ENCODE data around the gene GADD45B. TPM values are rescaled to one million over a fixed set of nuclear protein-coding genes. Genes with fewer than 3 reads are reported as not detected.

The GADD45B gene
- total RNA-seq, 2 donors from 2014 or later = 233 to 784 TPM

DNA sequence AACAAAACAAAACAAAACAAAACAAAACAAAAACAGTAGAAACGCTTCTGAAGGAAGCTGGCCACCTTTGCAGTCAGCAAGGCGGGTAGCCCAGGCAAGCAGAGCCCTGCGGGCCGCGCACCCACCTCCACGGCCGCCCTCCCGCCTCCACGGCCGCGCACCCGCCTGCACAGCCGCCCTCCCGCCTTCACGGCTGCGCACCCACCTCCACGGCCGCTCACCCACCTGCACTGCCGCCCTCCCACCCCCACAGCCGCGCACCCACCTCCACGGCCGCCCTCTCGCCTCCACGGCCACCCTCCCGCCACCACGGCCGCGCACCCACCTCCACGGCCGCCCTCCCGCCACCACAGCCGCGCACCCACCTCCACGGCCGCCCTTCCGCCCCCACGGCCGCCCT is 39.5 kb upstream of the GADD45B start:
- Mint-ChIP-seq H3K27me3 (no peaks in the 10 kb centered on the region), H3K4me3 (no peak overlapping the region), H3K36me3 (peaks cover 6% of the 10 kb centered on the region), H3K9me3 (no peaks in the 10 kb centered on the region), H3K4me1 (ENCODE audit: low read depth in 2 of 2) (peaks cover 5 to 6% of the 10 kb centered on the region in 2 donors), H3K27ac (no peak overlapping the region)
- ATAC-seq (no peak), DNase-seq (ENCODE audit: low spot score) (no peak)

DNA sequence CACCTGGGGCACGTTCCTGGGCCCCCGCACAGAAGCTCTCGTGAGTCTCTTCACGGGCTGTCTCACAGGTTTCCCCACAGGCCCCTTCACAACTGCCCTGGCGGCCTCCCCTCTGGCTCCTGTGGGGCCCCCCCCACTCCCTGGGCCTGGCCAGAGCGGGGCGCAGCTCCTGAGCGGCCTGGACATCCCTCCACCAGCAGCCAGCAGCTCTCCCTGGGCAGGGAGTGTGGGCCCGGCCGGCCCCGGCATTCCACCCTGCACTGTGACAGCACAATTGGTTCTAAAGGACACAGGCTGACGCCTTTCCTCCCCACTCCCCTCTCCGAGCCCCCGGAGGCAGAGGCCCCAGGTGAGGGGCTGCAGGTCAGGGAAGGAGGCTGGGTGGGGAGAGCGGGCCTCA is 39.0 kb upstream of the GADD45B start:
- Mint-ChIP-seq H3K27ac (no peak overlapping the region), H3K27me3 (no peaks in the 10 kb centered on the region), H3K4me1 (ENCODE audit: low read depth in 2 of 2) (peaks cover 5 to 6% of the 10 kb centered on the region in 2 donors), H3K9me3 (no peaks in the 10 kb centered on the region), H3K4me3 (no peak overlapping the region), H3K36me3 (peaks cover 6% of the 10 kb centered on the region)
- ATAC-seq = no peak
- DNase-seq (ENCODE audit: low spot score) = no peak

DNA sequence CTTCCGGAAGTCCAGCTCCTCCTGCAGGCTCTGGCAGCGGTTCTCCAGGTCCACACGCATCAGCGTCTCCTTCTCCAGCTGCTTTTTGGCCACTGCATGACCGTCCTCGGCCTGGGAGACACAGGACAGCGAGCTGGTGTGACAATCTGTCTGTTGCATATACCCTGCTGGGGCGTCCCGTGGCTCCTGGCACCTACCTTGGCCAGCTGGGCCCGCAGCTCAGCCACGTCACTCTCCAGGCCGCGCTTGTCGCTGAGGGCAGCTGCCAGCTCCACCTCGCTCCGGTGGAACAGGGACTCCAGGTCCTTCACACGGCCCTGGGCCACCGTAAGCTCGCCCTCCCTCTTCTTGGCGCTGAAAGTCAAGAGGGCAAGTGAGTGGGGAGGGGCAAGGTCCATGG is 37.7 kb upstream of the GADD45B start:
- H3K9me3 Mint-ChIP-seq = no peaks in the 10 kb centered on the region
- DNase-seq (ENCODE audit: low spot score) (no peak), ATAC-seq (no peak)
- H3K27ac Mint-ChIP-seq = no peak overlapping the region
- no peaks in the 10 kb centered on the region for H3K27me3 Mint-ChIP-seq
- H3K4me3 Mint-ChIP-seq = no peak overlapping the region
- peaks cover 5 to 6% of the 10 kb centered on the region in 2 donors for H3K4me1 Mint-ChIP-seq (ENCODE audit: low read depth in 2 of 2)
- H3K36me3 Mint-ChIP-seq = peaks cover 6% of the 10 kb centered on the region

DNA sequence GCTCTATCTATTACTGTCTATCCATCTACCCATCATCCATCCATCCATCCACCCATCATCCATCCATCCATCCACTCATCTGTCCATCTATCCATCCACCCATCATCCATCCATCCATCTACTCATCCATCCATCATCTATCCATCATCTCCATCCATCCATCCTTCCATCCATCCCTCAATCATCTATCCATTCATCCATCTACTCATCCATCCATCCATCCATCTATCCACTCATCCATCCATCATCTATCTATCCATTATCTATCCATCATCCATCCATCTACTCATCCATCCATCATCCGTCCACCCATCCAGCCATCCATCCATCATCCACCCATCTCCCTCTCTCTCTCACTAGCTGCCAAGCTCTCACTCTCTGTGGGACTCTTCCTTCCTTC is 35.4 kb upstream of the GADD45B start:
- H3K4me3 Mint-ChIP-seq = no peak overlapping the region
- H3K9me3 Mint-ChIP-seq = no peaks in the 10 kb centered on the region
- peaks cover 6% of the 10 kb centered on the region for H3K36me3 Mint-ChIP-seq
- H3K27me3 Mint-ChIP-seq = no peaks in the 10 kb centered on the region
- no peak overlapping the region for H3K27ac Mint-ChIP-seq
- H3K4me1 Mint-ChIP-seq (ENCODE audit: low read depth in 2 of 2) = peaks cover 6 to 8% of the 10 kb centered on the region in 2 donors
- DNase-seq (ENCODE audit: low spot score) = no peak
- no peak for ATAC-seq

DNA sequence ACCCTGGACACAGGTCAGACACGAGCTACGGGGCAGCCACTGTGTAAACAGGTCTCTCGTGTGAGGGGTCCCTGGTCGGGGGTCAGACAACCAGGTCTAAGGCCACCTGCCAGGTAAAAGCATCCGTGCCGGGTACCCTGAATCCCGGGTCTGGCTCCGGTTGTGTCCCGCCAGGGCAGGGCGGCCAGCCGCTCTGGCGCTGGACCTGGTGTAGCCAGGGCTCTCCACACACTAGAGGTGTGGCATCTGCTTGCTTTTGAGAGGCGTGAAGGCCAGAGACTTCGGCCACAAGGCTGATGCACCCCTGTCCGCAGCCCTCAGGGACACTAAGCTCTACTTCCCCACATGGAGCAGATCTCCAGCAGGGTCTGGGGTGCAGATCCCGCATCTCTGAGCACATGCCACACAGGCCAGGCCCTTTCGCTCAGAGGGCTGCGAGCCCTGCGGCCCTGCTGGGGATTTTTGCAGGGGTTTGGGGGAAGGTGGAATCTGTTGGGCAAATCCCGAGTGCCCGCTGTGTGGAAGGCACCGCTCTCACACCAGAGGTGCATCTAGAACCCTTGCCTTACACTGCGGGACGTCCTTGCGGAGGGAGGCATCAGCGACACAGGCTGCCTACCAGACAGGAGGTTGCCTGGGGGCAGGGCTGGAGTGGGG is 34.7 kb upstream of the GADD45B start:
- ATAC-seq (peak in 1 of 2 donors; percentile 13), DNase-seq (ENCODE audit: low spot score) (peak; percentile 50)
- Mint-ChIP-seq H3K9me3 (no peaks in the 10 kb centered on the region), H3K4me3 (no peak overlapping the region), H3K27me3 (no peaks in the 10 kb centered on the region), H3K27ac (no peak overlapping the region), H3K36me3 (peaks cover 6% of the 10 kb centered on the region), H3K4me1 (ENCODE audit: low read depth in 2 of 2) (peaks cover 6 to 8% of the 10 kb centered on the region in 2 donors)

DNA sequence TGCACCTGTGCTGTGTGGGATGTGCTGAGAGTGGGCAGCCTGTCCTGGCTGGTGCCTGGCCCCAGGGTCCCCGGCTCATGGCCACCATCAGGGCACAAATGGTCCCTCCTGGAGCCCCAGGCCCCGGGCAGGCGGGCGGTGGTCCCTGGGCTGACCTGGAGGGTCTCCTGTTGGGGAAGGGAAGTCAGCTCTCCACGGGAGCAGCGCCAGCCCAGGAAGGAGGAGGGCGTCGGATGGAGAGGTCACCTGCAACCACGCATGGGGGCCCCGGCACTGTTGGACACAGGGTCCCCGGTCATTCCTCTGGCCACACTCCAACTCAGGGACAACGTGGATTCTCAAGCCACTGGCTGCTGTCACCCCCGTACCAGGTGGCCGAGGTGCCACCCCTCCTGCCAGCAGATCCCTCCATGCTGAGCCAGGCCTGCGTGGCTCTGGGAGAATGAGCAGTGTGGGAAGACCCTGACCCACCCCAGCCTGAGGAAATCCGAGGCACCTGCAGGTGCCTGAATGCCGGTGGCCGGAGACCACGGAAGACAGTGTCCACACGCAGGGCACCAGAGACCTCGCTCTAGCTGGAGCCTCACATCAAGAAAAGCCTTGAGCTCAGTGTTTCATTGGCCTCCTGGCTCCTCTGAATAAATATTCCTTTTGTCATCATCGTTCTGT is 32.7 kb upstream of the GADD45B start:
- Mint-ChIP-seq H3K27ac (peak overlapping the region in 1 of 2 donors; percentile 57), H3K27me3 (no peaks in the 10 kb centered on the region), H3K36me3 (peaks cover 6% of the 10 kb centered on the region), H3K4me1 (ENCODE audit: low read depth in 2 of 2) (peaks cover 11 to 14% of the 10 kb centered on the region in 2 donors), H3K9me3 (no peaks in the 10 kb centered on the region), H3K4me3 (no peak overlapping the region)
- ATAC-seq (peak in 1 of 2 donors; percentile 38), DNase-seq (ENCODE audit: low spot score) (no peak)

DNA sequence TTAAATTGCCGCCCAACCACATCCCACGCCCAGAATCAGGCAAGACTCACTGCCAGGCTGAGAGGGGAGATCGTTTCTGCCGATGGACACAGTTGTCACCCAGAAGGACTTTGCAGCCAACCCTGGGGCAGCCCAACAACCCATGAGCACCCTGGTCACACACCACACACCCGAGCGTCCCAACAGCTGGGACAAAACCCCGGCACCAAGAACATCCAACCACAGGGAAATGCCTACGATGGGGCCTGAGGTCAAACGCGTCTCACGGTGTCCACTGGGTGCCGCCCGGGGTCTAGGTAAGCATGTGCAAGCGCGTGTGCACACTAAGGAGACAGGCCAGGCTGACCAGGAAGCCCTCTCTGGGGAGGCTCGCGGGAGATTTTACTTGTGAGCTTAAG is 32.1 kb upstream of the GADD45B start:
- Mint-ChIP-seq H3K9me3 (no peaks in the 10 kb centered on the region), H3K27ac (peak overlapping the region in 1 of 2 donors; percentile 57), H3K4me1 (ENCODE audit: low read depth in 2 of 2) (peaks cover 11 to 14% of the 10 kb centered on the region in 2 donors), H3K36me3 (peaks cover 6% of the 10 kb centered on the region), H3K4me3 (no peak overlapping the region), H3K27me3 (no peaks in the 10 kb centered on the region)
- ATAC-seq = no peak
- DNase-seq (ENCODE audit: low spot score) = no peak

DNA sequence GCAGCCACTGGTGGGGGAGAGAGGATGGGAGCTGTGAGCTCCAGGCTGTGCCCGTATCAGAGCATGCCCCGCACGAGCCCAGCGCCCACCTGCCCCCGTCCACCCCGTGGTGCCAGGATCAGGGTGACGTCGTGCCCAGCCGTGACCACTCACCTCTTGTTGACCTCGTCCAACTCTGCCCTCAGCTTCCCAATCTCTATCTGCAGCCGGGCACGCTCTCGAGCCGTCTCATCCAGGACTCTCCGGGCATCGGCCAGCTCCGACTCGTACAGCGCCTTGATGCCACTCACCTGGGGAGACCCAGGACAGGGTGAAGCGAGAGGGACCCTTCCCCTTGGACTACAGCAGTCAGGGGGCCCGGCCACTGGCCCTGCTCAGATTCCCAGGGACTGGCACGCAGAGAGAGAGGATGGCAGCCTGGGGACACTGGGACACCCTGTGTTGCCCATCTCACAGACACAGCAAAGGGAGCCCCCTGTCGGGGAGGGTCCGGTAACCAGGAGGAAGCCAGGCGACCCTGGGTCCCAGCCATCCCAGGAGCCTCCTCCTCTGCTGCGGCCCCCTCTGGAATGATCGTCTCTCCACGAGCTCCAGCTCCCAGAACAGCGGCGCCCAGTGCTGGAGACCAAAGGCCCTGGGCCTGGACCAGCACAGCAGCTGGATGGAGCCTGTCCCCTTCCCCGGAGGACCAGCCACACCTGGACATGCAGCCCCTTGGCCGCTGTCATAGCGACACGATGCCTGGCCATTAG is 31.5 kb upstream of the GADD45B start:
- ATAC-seq = peak in 1 of 2 donors; percentile 14
- Mint-ChIP-seq H3K4me3 (no peak overlapping the region), H3K9me3 (no peaks in the 10 kb centered on the region), H3K27ac (no peak overlapping the region), H3K4me1 (ENCODE audit: low read depth in 2 of 2) (peaks cover 11 to 14% of the 10 kb centered on the region in 2 donors), H3K36me3 (peaks cover 6% of the 10 kb centered on the region), H3K27me3 (no peaks in the 10 kb centered on the region)
- DNase-seq (ENCODE audit: low spot score) = peak; percentile 45

DNA sequence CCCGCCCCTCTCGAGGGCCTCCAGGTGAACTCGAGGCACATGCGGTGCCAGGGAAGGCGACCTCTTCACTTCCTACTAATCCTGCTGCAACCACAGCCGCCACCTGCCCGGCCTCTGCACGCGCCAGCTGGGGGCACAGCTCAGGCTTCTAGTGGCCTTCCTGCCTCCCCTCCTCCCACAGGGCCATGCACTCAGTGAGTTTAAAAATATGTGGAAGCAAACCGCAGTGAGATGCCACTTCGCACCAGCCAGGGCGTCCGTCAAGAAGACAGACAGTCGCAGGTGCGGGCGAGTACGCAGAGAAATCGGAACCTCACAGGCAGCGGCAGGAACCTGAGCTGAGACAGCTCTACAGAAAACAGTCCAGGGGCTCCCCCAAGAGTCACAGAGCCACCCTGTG is 29.5 kb upstream of the GADD45B start:
- Mint-ChIP-seq H3K9me3 (no peaks in the 10 kb centered on the region), H3K4me3 (peak overlapping the region; percentile 56), H3K4me1 (ENCODE audit: low read depth in 2 of 2) (peaks cover 5 to 12% of the 10 kb centered on the region in 2 donors), H3K27ac (peak overlapping the region; percentile 40 to 43), H3K36me3 (no peaks in the 10 kb centered on the region), H3K27me3 (no peaks in the 10 kb centered on the region)
- DNase-seq (ENCODE audit: low spot score) (no peak), ATAC-seq (no peak)

DNA sequence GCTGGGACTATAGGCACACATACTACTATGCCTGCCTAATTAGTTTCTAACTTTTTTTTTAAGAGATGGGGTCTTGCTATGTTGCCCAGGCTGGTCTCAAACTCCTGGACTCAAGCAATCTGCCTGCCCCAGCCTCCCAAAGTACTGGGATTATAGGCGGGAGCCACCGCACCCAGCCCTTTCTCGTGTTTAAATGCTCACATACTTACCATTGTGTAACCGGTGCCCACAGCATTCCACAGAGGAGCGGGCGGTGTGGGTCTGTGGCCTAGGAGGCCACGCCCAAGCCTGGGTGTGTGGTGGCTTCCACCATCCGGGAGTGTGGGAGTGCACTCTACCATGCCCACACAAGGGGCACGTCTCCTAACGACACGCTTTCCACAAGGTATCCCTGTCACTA is 26.9 kb upstream of the GADD45B start:
- Mint-ChIP-seq H3K4me1 (ENCODE audit: low read depth in 2 of 2) (peaks cover 5 to 11% of the 10 kb centered on the region in 2 donors), H3K4me3 (no peak overlapping the region), H3K27ac (no peak overlapping the region), H3K27me3 (no peaks in the 10 kb centered on the region), H3K36me3 (no peaks in the 10 kb centered on the region), H3K9me3 (no peaks in the 10 kb centered on the region)
- DNase-seq (ENCODE audit: low spot score) (no peak), ATAC-seq (no peak)

DNA sequence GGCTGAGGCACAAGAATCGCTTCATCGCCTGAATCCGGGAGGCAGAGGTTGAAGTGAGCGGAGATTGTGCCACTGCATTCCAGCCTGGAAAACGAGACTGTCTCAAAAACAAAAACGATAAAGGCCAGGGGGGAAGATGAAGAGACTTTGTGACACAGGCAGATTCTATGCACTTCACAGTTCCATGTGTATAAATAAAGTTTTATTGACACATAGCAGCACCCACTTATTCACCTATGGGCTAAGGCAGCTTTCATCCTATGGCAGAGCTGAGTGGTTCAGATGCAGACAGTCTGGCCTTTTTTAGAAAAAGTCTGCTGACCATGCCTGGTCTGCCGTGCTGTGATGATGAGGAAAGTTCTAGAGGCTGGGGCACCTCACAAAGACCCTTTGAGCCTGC is 24.8 kb upstream of the GADD45B start:
- Mint-ChIP-seq H3K36me3 (no peaks in the 10 kb centered on the region), H3K27me3 (no peaks in the 10 kb centered on the region), H3K9me3 (no peaks in the 10 kb centered on the region), H3K4me3 (no peak overlapping the region), H3K4me1 (ENCODE audit: low read depth in 2 of 2) (peaks cover 12 to 20% of the 10 kb centered on the region in 2 donors), H3K27ac (no peak overlapping the region)
- ATAC-seq (no peak), DNase-seq (ENCODE audit: low spot score) (no peak)

DNA sequence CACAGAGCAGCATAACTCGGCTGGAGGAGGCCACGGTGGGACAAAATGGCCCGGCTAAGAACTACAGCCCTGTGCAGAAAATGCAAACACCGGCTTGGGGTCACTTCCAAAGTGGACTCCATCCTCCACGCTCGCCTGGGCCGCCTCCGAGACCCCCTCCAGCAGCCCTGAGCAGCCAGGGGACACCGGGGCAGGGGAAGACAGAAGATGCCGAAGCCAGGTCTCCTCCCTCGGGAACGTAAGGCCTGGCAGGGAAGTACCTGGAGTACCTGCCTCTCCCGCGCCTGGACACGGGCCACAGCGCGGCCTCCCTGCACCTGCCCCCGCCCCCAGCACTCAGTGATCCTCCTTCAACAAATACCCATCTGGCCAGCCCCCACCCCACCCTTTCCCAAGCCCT is 24.2 kb upstream of the GADD45B start:
- Mint-ChIP-seq H3K36me3 (no peaks in the 10 kb centered on the region), H3K9me3 (no peaks in the 10 kb centered on the region), H3K4me1 (ENCODE audit: low read depth in 2 of 2) (peaks cover 7 to 16% of the 10 kb centered on the region in 2 donors), H3K4me3 (no peak overlapping the region), H3K27me3 (no peaks in the 10 kb centered on the region), H3K27ac (no peak overlapping the region)
- no peak for DNase-seq (ENCODE audit: low spot score)
- ATAC-seq = no peak

DNA sequence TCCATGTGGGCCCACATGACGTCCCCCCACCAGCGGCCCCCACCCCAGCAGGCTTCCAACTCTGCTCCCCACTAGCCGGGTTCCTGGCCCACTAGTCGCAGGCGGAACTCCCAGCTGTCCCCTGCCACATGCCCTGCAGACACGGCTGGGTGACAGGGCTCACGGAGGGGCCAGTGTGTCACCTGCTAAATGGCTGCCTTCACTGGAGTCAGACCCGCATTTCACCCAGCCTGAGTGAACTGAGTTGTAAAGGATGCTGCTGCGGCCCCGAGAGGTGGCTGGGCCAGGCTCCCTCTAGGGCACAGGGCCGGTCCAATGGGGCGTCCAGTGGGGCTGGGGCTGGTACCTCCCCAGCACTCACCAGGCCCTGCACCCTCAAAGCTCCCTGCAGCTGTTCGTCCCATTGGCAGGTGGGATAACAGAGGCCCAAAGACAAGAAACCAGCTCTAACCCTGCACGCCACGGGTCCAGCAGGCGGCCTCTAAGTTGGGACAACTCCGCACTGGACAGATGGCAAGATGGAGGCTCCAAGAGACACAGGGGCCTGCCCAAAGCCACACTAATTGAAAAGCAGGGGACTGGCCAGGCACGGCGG is 22.4 kb upstream of the GADD45B start:
- Mint-ChIP-seq H3K4me3 (no peak overlapping the region), H3K4me1 (ENCODE audit: low read depth in 2 of 2) (peaks cover 14 to 20% of the 10 kb centered on the region in 2 donors), H3K27me3 (no peaks in the 10 kb centered on the region), H3K27ac (no peak overlapping the region), H3K9me3 (no peaks in the 10 kb centered on the region), H3K36me3 (no peaks in the 10 kb centered on the region)
- DNase-seq (ENCODE audit: low spot score) (no peak), ATAC-seq (no peak)

Measured in natural killer cell treated with Interleukin-12 subunit alpha and Interleukin-12 subunit beta and Interleukin-15 and Interleukin-18, amount 100 ng/mL, for 72 hours (primary cell).